Erythroblast (primary cell): ENCODE data around the gene TBC1D8.

ENCODE experiments used
- GATA1 ChIP-seq: IDR thresholded peaks from 2 replicates; pipeline ENCODE4 v1.6.1; 2011; ENCODE audit warnings: low read depth, mild to moderate bottlenecking, control low read depth, low read length, moderate library complexity
- POLR2A ChIP-seq: IDR thresholded peaks from 2 replicates; pipeline ENCODE4 v1.6.1; 2011; ENCODE audit warnings: mild to moderate bottlenecking, low read length

DNA sequence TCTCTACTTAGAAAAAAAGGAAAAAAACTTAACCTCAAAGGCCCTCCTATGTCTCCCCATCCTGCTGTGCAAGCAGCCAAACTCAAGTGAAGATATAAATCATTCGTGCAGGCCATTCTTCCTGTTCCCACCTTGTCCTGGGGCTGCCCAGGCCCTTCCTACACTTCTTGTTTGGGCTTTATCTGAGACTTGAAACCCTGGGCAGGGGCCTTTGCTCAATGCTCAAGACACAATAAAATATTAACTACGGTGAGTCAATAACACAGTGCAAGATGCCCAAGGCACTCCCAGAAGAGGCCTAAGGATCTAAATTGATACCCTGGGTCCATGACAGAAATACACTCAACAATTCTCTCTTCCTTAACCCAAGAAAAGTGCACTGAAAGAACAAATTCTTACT is 67.6 kb downstream of the TBC1D8 start:
- TF ChIP-seq POLR2A (no peak), GATA1 (no peak)
